H1 (cell line): ENCODE measurements around the gene CACNA1A. TPM values are rescaled to one million over a fixed set of nuclear protein-coding genes. Genes with fewer than 3 reads are reported as not detected.

Source experiments
- ATF2 ChIP-seq: IDR thresholded peaks from 2 replicates; pipeline ENCODE4 v1.6.1; 2012; ENCODE audit warnings: low read length, inconsistent platforms
- CHD1 ChIP-seq: IDR thresholded peaks from 2 replicates; pipeline ENCODE4 v1.6.1; 2012; ENCODE audit warnings: low read depth, low read length, improper control_type of control experiment
- E2F6 ChIP-seq: IDR thresholded peaks from 2 replicates; pipeline ENCODE4 v1.6.1; 2012; ENCODE audit warnings: inconsistent platforms
- KDM1A ChIP-seq: fragments of 200-600, 300-600 bp; sonication (generic); IDR thresholded peaks from 2 replicates; pipeline ENCODE4 v1.7.1; 2016; ENCODE audit warnings: mild to moderate bottlenecking, low read length, borderline replicate concordance
- KDM4A ChIP-seq: IDR thresholded peaks from one replicate; pipeline ENCODE4 v1.7.1; 2012; ENCODE audit warnings: low read depth, mild to moderate bottlenecking, moderate library complexity, low read length, inconsistent platforms; ENCODE audit not compliant: severe bottlenecking
- POLR2A ChIP-seq, 2 experiments: IDR thresholded peaks; 1 replicate in 1 of 2; 2 replicates in 1 of 2; pipeline ENCODE4 v1.6.1; 2011; ENCODE audit warnings: low read depth in 2 of 2, low read length in 2 of 2, mild to moderate bottlenecking in 2 of 2; ENCODE audit errors: control extremely low read depth in 1 of 2
- SIRT6 ChIP-seq: IDR thresholded peaks from one replicate; pipeline ENCODE4 v1.7.1; 2012; ENCODE audit warnings: low read length, inconsistent platforms
- TAF7 ChIP-seq: optimal IDR thresholded peaks from 2 replicates; pipeline ENCODE3; 2011; ENCODE audit warnings: low read depth, mild to moderate bottlenecking, inconsistent platforms, low read length, moderate library complexity, borderline replicate concordance
- TCF12 ChIP-seq: IDR thresholded peaks from 2 replicates; pipeline ENCODE4 v1.6.1; 2011; ENCODE audit warnings: low read depth, mild to moderate bottlenecking, low read length
- polyA plus RNA-seq, 7 experiments: library from polyadenylated mRNA; depleted of rRNA in 3 of 7; stranded (reverse) in 5 of 7; unstranded in 2 of 7; fragments of >200 nt in 5 of 7; fragments of 200-250 nt in 2 of 7; gene quantifications; 1 replicate in 5 of 7; 2 replicates in 1 of 7; 4 replicates in 1 of 7; pipeline versions ENCODE4 v1.2.1 to v1.2.3, GENCODE V29; 2011 to 2013; ENCODE audit warnings: missing spikeins in 2 of 7, mixed read lengths in 2 of 7
- total RNA-seq: library from RNA; stranded (reverse); fragmentation: NEBNext Ultra II Directional; extraction: Animal tissue kit (Norgen Biotek cat#: 25700); gene quantifications from 2 replicates; pipeline ENCODE4 v1.2.1, GENCODE V29; 2021
- TF ChIP-seq, protein P1 (sequence below): fragments of 300-600 bp; sonication (generic); IDR thresholded peaks from 2 replicates; pipeline ENCODE4 v1.7.1; 2012; ENCODE audit warnings: low read length, moderate library complexity, mild to moderate bottlenecking, inconsistent platforms; ENCODE audit not compliant: insufficient replicate concordance

Gene CACNA1A
- total and polyA plus RNA-seq, 2 of the 8 experiments (the other 6 are each of a cell fraction or from before 2014, with no cell fraction given) = 10.7 to 25.3 TPM

DNA sequence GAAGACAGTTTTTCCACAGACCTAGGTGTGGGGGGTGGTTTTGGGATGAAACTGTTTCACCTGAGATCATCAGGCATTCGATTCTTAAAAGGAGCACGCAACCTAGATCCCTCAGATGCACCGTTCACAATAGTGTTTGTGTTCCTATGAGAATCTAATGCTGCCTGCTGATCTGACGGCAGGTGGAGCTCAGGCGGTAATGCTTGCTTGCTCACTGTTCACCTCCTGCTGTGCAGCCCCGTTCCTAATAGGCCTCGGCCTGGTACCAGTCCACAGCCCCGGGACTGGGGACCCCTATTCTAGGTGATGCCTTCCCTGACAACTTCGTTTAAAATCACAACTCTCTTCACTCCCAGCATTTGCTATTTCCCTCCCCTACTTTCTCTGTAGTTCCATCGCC lies 206.4 kb downstream of the CACNA1A start (continued):
- TF ChIP-seq, protein P1, sequence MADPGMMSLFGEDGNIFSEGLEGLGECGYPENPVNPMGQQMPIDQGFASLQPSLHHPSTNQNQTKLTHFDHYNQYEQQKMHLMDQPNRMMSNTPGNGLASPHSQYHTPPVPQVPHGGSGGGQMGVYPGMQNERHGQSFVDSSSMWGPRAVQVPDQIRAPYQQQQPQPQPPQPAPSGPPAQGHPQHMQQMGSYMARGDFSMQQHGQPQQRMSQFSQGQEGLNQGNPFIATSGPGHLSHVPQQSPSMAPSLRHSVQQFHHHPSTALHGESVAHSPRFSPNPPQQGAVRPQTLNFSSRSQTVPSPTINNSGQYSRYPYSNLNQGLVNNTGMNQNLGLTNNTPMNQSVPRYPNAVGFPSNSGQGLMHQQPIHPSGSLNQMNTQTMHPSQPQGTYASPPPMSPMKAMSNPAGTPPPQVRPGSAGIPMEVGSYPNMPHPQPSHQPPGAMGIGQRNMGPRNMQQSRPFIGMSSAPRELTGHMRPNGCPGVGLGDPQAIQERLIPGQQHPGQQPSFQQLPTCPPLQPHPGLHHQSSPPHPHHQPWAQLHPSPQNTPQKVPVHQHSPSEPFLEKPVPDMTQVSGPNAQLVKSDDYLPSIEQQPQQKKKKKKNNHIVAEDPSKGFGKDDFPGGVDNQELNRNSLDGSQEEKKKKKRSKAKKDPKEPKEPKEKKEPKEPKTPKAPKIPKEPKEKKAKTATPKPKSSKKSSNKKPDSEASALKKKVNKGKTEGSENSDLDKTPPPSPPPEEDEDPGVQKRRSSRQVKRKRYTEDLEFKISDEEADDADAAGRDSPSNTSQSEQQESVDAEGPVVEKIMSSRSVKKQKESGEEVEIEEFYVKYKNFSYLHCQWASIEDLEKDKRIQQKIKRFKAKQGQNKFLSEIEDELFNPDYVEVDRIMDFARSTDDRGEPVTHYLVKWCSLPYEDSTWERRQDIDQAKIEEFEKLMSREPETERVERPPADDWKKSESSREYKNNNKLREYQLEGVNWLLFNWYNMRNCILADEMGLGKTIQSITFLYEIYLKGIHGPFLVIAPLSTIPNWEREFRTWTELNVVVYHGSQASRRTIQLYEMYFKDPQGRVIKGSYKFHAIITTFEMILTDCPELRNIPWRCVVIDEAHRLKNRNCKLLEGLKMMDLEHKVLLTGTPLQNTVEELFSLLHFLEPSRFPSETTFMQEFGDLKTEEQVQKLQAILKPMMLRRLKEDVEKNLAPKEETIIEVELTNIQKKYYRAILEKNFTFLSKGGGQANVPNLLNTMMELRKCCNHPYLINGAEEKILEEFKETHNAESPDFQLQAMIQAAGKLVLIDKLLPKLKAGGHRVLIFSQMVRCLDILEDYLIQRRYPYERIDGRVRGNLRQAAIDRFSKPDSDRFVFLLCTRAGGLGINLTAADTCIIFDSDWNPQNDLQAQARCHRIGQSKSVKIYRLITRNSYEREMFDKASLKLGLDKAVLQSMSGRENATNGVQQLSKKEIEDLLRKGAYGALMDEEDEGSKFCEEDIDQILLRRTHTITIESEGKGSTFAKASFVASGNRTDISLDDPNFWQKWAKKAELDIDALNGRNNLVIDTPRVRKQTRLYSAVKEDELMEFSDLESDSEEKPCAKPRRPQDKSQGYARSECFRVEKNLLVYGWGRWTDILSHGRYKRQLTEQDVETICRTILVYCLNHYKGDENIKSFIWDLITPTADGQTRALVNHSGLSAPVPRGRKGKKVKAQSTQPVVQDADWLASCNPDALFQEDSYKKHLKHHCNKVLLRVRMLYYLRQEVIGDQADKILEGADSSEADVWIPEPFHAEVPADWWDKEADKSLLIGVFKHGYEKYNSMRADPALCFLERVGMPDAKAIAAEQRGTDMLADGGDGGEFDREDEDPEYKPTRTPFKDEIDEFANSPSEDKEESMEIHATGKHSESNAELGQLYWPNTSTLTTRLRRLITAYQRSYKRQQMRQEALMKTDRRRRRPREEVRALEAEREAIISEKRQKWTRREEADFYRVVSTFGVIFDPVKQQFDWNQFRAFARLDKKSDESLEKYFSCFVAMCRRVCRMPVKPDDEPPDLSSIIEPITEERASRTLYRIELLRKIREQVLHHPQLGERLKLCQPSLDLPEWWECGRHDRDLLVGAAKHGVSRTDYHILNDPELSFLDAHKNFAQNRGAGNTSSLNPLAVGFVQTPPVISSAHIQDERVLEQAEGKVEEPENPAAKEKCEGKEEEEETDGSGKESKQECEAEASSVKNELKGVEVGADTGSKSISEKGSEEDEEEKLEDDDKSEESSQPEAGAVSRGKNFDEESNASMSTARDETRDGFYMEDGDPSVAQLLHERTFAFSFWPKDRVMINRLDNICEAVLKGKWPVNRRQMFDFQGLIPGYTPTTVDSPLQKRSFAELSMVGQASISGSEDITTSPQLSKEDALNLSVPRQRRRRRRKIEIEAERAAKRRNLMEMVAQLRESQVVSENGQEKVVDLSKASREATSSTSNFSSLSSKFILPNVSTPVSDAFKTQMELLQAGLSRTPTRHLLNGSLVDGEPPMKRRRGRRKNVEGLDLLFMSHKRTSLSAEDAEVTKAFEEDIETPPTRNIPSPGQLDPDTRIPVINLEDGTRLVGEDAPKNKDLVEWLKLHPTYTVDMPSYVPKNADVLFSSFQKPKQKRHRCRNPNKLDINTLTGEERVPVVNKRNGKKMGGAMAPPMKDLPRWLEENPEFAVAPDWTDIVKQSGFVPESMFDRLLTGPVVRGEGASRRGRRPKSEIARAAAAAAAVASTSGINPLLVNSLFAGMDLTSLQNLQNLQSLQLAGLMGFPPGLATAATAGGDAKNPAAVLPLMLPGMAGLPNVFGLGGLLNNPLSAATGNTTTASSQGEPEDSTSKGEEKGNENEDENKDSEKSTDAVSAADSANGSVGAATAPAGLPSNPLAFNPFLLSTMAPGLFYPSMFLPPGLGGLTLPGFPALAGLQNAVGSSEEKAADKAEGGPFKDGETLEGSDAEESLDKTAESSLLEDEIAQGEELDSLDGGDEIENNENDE = no peak
- TF ChIP-seq KDM4A = no peak
- TF ChIP-seq SIRT6 = no peak
- TF ChIP-seq ATF2 = no peak
- TF ChIP-seq TCF12 = no peak
- TF ChIP-seq TAF7 = no peak
- TF ChIP-seq E2F6 = no peak
- no peak for TF ChIP-seq POLR2A (IDR thresholded peaks at IDR 0.05; ENCODE audit: control extremely low read depth in 1 of 2, low read depth in 2 of 2, low read length in 2 of 2)
- no peak for TF ChIP-seq CHD1
- TF ChIP-seq KDM1A = no peak
